SKM-1 (cell line): ENCODE data around the gene GPATCH1.

Experiments used
- DNase-seq: peaks from one replicate; lab custom pipeline; 2025; ENCODE audit not compliant: unreplicated experiment; lab: John Stamatoyannopoulos, UW

Gene GPATCH1

GRCh38 chr19:33062902-33063301 lies 18.1 kb upstream of the GPATCH1 start:
- DNase-seq: no peak

GRCh38 chr19:33063356-33063752 lies 17.6 kb upstream of the GPATCH1 start:
- DNase-seq: no peak

- DNase-seq: no peak
Measured at GRCh38 chr19:33063753-33064457, 17.1 kb upstream of the GPATCH1 start.

DNA sequence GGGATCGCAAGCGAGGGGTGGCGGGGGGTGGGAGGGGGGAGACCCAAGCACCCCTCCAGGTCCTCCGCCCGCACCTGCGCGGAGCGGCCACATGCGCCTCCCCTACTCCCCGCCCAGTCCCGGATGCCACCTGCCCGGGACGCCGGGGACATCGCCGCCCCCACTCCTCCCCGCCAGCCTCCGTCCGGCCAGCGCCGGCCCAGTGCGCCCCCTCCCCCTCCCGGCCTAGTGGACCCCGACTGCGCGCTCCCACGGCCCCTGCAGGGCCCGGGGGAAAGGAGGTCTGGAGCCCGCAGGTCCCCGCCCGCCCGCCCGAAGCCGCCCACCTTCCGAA lies 16.6 kb upstream of the GPATCH1 start:
- no peak for DNase-seq

DNA sequence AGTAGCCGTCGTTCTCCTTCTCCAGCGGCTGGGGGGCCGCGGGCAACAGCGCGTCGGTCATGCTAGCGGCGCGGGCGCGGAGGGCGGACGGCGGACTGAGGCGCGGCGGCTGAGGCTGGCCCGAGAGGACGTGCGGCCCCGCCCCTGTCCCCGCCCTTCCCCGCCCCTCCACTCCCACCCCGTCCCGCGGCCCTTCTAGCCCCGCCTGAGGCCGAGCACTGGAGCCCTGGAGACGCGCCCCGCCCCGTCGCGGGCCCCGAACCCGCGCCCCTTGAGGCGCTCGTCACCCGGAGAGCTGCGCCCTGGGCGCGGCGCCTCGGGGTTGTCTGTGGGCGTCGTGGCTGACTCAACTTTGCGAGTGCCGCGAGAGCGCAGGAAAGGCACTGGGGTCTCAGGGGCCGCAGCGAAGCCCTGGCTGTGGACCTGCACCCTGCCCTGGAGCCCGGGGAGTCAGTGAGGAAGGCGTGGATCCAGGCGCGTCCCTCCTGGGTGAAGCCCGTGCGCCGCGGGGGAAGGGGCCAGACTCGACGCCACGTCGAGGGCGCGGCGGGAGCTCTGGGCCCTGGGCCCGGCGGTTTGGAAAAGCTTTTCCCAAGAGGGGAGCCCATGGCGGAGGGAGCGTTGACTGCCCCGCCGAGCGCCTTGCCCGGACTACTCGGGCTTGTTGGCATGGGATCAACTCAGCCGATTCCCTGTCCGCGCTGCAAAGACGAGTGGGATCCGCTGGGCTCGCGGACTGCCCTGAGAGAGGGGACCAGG lies 16.0 kb upstream of the GPATCH1 start, which contains the start of gene RHPN2:
TSS of gene RHPN2 (minus strand) at position 97 of the 759 bp plus-strand sequence. CDS start at position 61, 36 bp downstream.
- peak; percentile 34 for DNase-seq

DNA sequence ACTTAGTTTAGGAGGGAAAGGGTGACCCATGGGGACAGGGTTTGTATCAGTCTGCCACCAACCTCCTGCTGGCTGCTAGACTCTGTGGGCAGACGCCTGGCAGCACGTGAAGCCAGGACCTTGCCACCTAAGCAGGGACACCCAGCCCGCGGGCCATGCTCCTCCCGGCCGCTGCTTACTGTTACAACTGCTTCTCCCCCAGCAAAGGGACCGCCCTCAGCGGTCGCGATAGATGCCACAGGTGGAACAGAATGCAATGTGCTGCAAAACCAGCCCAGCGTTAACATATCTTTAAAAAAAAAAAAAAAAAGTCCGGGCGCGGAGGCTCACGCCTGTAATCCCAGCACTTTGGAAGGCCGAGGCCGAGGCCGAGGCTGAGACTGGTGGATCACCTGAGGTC lies 14.4 kb upstream of the GPATCH1 start:
- DNase-seq: no peak

GRCh38 chr19:33067121-33067520 lies 13.9 kb upstream of the GPATCH1 start:
- no peak for DNase-seq

GRCh38 chr19:33071887-33072286 lies 9.1 kb upstream of the GPATCH1 start:
- DNase-seq: no peak

GRCh38 chr19:33075519-33075918 lies 5.5 kb upstream of the GPATCH1 start:
- no peak for DNase-seq

GRCh38 chr19:33085570-33086128 lies 4.7 kb downstream of the GPATCH1 start:
- DNase-seq: no peak

DNA sequence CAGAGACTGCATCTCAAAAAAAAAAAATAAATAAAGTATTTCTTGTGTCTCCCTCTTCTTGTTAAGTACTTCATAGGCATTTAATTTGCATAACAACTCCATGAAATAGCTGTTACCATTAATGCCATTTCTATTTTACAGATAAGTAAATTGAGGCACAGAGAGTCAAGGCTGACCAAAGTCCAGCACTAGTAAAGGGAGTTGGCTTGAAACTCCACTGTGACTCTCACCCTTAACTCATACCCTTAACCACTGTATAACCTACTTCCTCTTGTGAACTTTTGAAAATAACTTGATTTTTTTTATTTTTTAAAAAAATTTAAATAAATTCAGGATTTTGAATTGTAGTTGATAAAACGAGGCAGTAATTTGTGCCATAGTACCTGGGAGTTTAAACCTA lies 6.0 kb downstream of the GPATCH1 start:
- DNase-seq: no peak

DNA sequence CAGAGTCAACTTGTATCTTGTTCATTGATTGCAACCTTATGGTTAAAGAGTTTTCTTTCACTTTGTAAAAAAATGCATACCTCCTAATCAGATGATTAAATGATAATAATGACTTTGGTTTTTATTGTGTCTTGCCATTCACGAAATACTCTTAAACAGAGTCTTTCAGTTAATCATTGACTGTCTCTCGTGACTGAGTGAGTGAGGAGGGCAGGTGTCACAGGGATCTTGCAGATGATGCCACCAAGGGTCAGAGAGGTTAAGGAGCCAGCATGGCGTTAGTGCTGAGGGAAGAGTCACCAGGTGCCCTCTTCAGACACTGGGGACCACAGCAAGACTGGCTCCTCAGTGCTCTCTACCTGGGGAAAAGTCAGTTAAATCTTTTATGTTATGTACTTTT lies 8.0 kb downstream of the GPATCH1 start:
- no peak for DNase-seq

GRCh38 chr19:33090179-33090578 lies 9.2 kb downstream of the GPATCH1 start:
- DNase-seq: no peak

DNA sequence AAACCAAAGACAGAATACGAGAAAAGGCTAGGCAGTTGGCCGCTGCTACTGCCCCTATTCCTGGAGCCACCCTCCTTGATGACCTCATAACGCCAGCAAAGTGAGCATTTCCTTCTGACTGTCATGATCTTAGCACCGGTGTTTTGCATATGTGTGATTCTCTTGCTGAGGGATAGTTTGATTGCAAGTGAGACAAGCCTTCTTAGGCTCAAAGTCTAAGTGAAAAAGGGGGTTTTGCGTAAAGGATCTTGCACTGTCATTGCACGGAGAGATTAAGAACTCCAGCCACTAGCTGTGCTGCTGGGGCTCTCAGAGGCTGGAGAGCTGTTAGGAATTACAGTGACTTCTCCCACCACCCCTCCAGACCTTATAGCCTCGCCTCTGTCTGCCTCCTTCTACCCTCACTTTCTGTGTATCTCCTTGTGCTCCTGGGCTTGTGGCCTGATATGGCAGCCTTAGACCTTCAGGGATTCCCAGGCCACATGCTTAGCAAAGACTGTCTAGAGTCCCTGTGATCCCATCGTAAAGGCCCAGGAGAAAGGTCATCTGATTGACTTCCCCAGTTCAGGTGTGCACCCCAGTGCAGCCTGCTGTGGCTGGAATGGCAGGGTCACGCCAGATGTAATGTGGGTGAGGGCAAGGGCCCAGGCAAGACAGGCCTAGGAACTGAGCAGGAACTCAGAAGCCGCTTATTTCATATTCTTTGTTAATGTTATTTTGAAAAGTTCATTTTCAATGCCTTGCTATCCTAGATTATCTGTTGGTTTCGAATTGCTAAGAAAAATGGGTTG lies 12.6 kb downstream of the GPATCH1 start:
- no peak for DNase-seq

GRCh38 chr19:33094436-33095067 lies 13.6 kb downstream of the GPATCH1 start:
- DNase-seq: no peak

DNA sequence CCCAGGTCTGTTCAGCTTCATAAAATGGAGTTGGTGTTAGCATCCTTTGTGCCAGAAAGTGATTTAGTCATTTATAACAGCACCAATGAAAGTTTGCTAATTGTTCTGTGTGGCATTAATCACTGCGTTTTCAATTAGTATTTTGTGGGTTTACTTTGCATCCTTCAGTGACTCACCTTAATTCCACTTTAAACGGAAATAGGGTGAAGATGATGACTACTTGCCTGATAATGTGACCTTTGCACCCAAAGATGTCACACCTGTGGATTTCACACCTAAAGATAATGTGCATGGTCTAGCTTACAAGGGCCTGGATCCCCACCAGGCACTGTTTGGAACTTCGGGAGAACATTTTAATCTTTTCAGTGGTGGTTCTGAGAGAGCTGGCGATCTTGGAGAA lies 15.0 kb downstream of the GPATCH1 start:
- DNase-seq: no peak

DNA sequence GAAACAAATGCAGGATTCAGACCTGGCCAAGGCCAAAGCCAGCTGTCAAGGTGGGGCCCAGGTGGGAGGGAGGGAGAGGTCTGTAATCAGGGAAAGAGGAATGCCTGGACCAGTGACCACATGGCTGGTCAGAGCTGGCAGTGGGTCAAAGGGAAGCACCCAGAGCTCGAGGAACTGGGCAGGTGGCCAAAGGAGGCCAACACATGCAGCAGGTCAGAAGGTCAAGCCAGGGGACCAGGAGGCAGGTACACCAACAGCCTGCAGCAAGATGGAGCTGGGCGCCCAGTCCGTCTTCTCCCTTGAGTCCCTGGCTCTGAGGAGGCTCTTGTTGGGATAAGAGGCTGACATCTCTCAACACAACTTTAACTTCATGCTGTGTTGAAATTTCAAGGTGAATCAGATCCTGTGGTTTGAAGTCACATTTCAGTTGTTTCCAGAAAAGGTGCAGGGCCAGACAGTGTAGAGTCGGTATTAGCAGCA lies 17.1 kb downstream of the GPATCH1 start:
- DNase-seq: no peak

DNA sequence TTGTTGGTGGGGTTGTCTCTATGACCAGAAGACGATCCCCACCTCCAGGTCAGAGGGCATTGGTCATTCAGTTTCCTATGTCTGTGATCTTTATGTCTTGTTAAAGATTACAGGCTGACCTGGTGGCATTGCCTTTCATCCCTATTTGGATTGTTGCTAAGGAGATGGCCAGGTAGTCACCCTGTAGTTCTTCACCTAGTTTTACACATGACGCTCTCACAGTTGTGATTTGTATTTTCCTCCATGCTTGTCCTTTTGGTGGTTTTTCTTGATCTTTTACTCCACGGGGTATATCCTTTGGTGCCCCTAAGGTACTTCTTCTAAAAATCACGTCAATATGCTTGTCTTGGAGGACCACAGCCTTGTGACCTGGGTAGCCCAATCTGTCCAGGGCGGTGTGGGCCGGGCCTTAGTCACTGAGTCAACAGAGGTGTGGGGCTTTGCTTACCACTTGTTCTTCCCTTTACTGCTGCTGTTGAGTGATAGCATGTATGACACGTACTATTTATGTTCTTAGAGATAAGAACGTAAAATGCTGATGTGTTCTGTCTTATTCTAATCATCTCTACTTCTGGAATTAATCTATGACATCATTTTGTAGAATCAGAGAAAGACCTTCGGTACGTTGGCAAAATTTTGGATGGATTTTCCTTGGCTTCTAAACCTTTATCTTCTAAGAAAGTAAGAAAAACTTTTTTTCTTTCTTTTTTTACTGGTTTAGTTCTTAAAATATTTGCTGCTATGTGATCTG lies 20.1 kb downstream of the GPATCH1 start:
- no peak for DNase-seq

- DNase-seq: no peak
Measured at GRCh38 chr19:33102893-33103292, 21.9 kb downstream of the GPATCH1 start.

DNA sequence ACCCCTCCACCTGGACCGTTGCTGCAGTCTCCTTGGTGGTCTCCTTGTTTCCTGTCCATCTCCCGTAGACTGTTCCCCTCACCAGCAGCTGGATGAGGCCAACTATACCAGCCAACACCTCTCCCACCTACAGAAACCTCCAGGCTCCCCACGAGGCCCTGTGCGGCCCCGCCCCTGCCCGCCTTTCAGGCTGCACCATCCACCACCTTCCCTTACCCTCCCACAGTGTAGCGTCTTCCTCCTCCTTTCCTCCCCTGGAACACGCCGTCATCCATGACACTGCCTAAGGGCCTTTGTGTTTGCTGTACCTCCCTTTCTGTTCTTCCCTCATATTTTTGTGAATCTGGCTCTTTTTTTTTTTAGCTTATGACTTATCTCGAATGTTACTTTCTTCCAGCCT lies 27.2 kb downstream of the GPATCH1 start:
- DNase-seq: no peak
